Spleen (tissue), 11 donors: ENCODE data around the gene EPSTI1. TPM values are rescaled to one million over a fixed set of nuclear protein-coding genes. Genes with fewer than 3 reads are reported as not detected.

Source experiments
- DNase-seq: peaks from one replicate; pipeline ENCODE4 v3.0.0-alpha.2; 2020
- H3K27ac ChIP-seq, 8 donors: fragments of 200-600 bp; sonication (generic) in 7 of 8; 1 replicate in 4 of 8; 2 replicates in 4 of 8; pipeline versions ENCODE4 v1.5.0 to v1.8.0; 2016 to 2021; ENCODE audit warnings: inconsistent platforms in 4 of 8, mild to moderate bottlenecking in 4 of 8, moderate library complexity in 1 of 8
- H3K27me3 ChIP-seq, 7 donors: fragments of 200-600 bp; sonication (generic) in 6 of 7; replicated peaks in 1 of 7; 1 replicate in 4 of 7; 2 replicates in 3 of 7; pipeline versions ENCODE4 v1.5.0 to v1.8.0; 2016 to 2021; ENCODE audit warnings: inconsistent platforms in 3 of 7, mild to moderate bottlenecking in 1 of 7
- H3K36me3 ChIP-seq, 6 donors: fragments of 200-600 bp; sonication (generic) in 5 of 6; 1 replicate in 4 of 6; 2 replicates in 2 of 6; pipeline versions ENCODE4 v1.5.0 to v1.8.0; 2016 to 2021; ENCODE audit warnings: inconsistent platforms in 2 of 6
- H3K4me1 ChIP-seq, 6 donors: fragments of 200-600 bp; sonication (generic) in 5 of 6; 1 replicate in 3 of 6; 2 replicates in 3 of 6; pipeline versions ENCODE4 v1.5.0 to v1.8.0; 2016 to 2021; ENCODE audit warnings: inconsistent platforms in 3 of 6
- H3K4me3 ChIP-seq, 8 donors: fragments of 200-600 bp; sonication (generic) in 7 of 8; 1 replicate in 4 of 8; 2 replicates in 4 of 8; pipeline versions ENCODE4 v1.5.0 to v1.8.0; 2016 to 2021; ENCODE audit warnings: inconsistent platforms in 4 of 8, mild to moderate bottlenecking in 4 of 8, moderate library complexity in 2 of 8
- H3K9me3 ChIP-seq, 8 donors: fragments of 200-600 bp; sonication (generic) in 7 of 8; 1 replicate in 4 of 8; 2 replicates in 4 of 8; pipeline versions ENCODE4 v1.5.0 to v1.8.0; 2016 to 2021; ENCODE audit warnings: inconsistent platforms in 4 of 8
- POLR2A ChIP-seq, 3 donors: fragments of 450-650 bp; IDR thresholded peaks; one replicate each; pipeline ENCODE4 v1.5.1; 2017; ENCODE audit warnings: antibody characterized with exemption in 3 of 3, mild to moderate bottlenecking in 1 of 3
- POLR2AphosphoS5 ChIP-seq, 3 donors: sonication (generic); formaldehyde crosslinking; IDR thresholded peaks; one replicate each; pipeline ENCODE4 v1.5.1; 2017; ENCODE audit warnings: antibody characterized with exemption in 3 of 3
- WGBS, 5 donors: extraction: QIAGEN DNeasy Blood & Tissue Kit in 3 of 5; methylation state at CpG; one replicate each; pipeline versions ENCODE4 v1.1.5 to v1.1.7; 2013 to 2018; 5-methylcytosine and 5-hydroxymethylcytosine counted together
- intact Hi-C: fragments of 100-400 bp; cut with DNase I; formaldehyde crosslinking; loops from one replicate; pipeline ENCODE4 v1.15.0; 2023; ENCODE audit warnings: low total_unique reads
- polyA plus RNA-seq, 3 donors: library from polyadenylated mRNA; stranded (reverse); fragments of 200-250 nt; gene quantifications; one replicate each; pipeline ENCODE4 v1.2.1, GENCODE V29; 2013
- total RNA-seq, 7 donors: library from RNA; depleted of rRNA in 3 of 7; stranded (reverse); fragments of >200 nt in 3 of 7; fragmentation: NEBNext Ultra II Directional in 4 of 7; extraction: Animal tissue kit (Norgen Biotek cat#: 25700) in 4 of 7; gene quantifications; one replicate each; pipeline versions ENCODE4 v1.1.0 to v1.2.1, GENCODE V29; 2016 to 2021
- TF ChIP-seq, protein P1 (sequence below), 11 experiments: fragments of 200-600 bp in 7 of 11; fragments of 450-650 bp in 4 of 11; sonication (generic) in 4 of 11; IDR thresholded peaks in 8 of 11; conservative IDR thresholded peaks in 3 of 11; 1 replicate in 7 of 11; 2 replicates in 4 of 11; pipeline versions ENCODE4 v1.4.0 to v1.8.0; 2016 to 2021; ENCODE audit warnings: antibody characterized with exemption in 11 of 11, inconsistent platforms in 4 of 11, mild to moderate bottlenecking in 1 of 11
- donor health status: healthy with polysubstance abuse.
- donor health status: DM: no; HTN: no; CAD: no; lungs with moderate emphysema.
- donor health status: DM: no; HTN: no; CAD: no.
- donor health status: Bipolar disorder and iron deficiency.
- donor health status: healthy.
- donor health status: DM: no; HTN: no; CAD: no.
- donor health status: DM: yes; HTN: yes; CAD: no.

EPSTI1 gene
- total and polyA plus RNA-seq, 10 donors = 9.9 to 50.2 (median 20.1) TPM

DNA sequence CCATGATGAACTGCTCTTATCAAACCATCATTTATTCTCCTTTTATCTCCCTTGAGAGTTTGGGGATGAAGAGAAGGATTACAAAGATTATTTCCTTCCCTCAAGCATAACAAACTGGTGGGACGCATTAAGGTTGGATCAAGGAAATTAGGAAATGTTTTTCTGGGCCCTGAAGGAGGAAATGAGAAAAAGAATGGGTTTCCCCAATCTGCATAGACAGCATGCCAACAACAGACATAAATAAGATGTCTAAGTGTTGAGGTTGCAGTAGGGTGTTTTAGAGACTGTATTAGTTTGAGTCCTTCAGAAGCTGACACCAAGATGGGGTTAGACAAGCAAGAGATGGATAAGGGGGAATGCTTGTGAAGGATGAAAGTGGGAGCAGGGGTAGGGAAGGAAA, 7.3 kb downstream of the EPSTI1 start:
- no peak for TF ChIP-seq POLR2AphosphoS5 (IDR thresholded peaks at IDR 0.05)
- no peak for TF ChIP-seq POLR2A (IDR thresholded peaks at IDR 0.05)
- TF ChIP-seq, protein P1, sequence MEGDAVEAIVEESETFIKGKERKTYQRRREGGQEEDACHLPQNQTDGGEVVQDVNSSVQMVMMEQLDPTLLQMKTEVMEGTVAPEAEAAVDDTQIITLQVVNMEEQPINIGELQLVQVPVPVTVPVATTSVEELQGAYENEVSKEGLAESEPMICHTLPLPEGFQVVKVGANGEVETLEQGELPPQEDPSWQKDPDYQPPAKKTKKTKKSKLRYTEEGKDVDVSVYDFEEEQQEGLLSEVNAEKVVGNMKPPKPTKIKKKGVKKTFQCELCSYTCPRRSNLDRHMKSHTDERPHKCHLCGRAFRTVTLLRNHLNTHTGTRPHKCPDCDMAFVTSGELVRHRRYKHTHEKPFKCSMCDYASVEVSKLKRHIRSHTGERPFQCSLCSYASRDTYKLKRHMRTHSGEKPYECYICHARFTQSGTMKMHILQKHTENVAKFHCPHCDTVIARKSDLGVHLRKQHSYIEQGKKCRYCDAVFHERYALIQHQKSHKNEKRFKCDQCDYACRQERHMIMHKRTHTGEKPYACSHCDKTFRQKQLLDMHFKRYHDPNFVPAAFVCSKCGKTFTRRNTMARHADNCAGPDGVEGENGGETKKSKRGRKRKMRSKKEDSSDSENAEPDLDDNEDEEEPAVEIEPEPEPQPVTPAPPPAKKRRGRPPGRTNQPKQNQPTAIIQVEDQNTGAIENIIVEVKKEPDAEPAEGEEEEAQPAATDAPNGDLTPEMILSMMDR (IDR thresholded peaks at IDR 0.05 in 8 of 11, conservative IDR thresholded peaks at IDR 0.05 in 3 of 11) = no peak
- Histone ChIP-seq H3K27me3 (no peaks in the 10 kb centered on the region), H3K9me3 (peaks cover 0 to 3% (median 0%) of the 10 kb centered on the region in 8 donors), H3K4me1 (peaks cover 0 to 69% (median 38%) of the 10 kb centered on the region in 6 donors), H3K4me3 (no peak overlapping the region), H3K36me3 (peaks cover 0 to 16% (median 0%) of the 10 kb centered on the region in 6 donors), H3K27ac (peak overlapping the region in 2 of 8 donors; percentile 4 to 22)
- intact Hi-C loops = no loop called here
- WGBS, 5 donors = 26 to 37% (median 31%) methylated on average over 1 of the region's 1 CpG
- DNase-seq = no peak

DNA sequence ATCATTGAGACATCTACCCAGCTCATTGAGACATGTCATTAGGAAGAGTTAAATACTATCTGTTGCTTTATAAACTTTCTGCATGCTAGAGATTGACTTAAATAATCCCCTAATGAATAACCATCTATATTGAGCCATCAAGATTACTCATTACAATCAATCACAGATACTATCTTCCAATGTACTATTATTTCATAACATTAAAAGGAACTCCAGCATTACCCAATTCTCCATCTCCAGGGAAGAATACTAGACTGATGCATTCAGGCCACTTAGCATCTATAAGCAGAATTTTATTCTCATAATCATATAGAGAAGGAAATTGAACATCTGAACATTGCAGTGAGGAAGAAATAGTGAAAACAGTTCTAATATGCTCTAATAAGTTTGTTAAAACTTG, 8.0 kb downstream of the EPSTI1 start:
- Histone ChIP-seq H3K27me3 (no peaks in the 10 kb centered on the region), H3K9me3 (peaks cover 0 to 3% (median 0%) of the 10 kb centered on the region in 8 donors), H3K27ac (no peak overlapping the region), H3K4me3 (no peak overlapping the region), H3K36me3 (peaks cover 0 to 19% (median 0%) of the 10 kb centered on the region in 6 donors), H3K4me1 (peaks cover 0 to 64% (median 33%) of the 10 kb centered on the region in 6 donors)
- TF ChIP-seq POLR2A (IDR thresholded peaks at IDR 0.05) (no peak), POLR2AphosphoS5 (IDR thresholded peaks at IDR 0.05) (no peak)
- TF ChIP-seq, protein P1 (IDR thresholded peaks at IDR 0.05 in 8 of 11, conservative IDR thresholded peaks at IDR 0.05 in 3 of 11) = no peak
- intact Hi-C loops = no loop called here
- DNase-seq = no peak

DNA sequence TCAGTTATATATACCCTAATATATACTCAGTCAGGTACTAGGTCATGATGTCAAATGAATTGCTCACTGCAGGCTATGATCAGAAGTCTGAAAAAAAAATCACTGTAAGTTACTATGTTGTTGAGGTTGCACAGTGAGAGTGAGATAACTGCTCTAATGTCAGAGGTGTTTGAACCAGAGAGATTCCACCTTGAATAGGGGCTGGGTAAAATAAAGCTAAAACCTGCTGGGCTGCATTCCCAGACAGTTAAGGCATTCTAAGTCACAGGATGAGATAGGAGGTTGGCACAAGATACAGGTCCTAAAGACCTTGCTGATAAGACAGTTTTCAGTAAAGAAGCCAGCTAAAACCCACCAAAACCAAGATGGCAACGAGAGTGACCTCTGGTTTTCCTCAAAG, 10.2 kb downstream of the EPSTI1 start:
- no peak overlapping the region for H3K4me3 ChIP-seq
- H3K9me3 ChIP-seq = peaks cover 0 to 9% (median 6%) of the 10 kb centered on the region in 8 donors
- no peak for TF ChIP-seq POLR2AphosphoS5 (IDR thresholded peaks at IDR 0.05)
- TF ChIP-seq, protein P1 (IDR thresholded peaks at IDR 0.05 in 8 of 11, conservative IDR thresholded peaks at IDR 0.05 in 3 of 11) = no peak
- TF ChIP-seq POLR2A (IDR thresholded peaks at IDR 0.05) = no peak
- H3K27me3 ChIP-seq = no peaks in the 10 kb centered on the region
- H3K27ac ChIP-seq = no peak overlapping the region
- intact Hi-C loops = no loop called here
- DNase-seq = no peak
- 61 to 79% (median 74%) methylated on average over 1 of the region's 1 CpG for WGBS, 5 donors
- H3K4me1 ChIP-seq = peaks cover 0 to 53% (median 30%) of the 10 kb centered on the region in 6 donors
- peaks cover 0 to 18% (median 0%) of the 10 kb centered on the region in 6 donors for H3K36me3 ChIP-seq

DNA sequence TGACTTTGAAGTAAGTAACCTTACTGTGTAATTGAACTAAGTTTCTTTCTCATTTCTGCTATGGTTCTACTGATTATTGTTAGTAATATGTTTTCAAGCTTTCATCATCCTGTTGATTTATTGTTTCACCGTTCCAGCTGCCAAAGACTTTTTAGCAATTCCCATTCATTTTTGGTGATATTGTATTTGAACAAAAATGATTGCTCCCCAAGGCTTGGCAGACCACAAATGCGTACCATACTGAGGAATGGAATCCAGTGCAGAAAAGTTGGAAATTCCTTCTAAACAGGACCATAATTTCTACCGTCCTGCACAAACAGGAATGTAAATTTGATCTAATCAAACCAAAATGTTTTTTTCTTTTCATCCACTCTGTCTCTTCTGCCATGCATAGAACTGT, 10.7 kb downstream of the EPSTI1 start:
- intact Hi-C loops = no loop called here
- TF ChIP-seq POLR2AphosphoS5 (IDR thresholded peaks at IDR 0.05) = no peak
- TF ChIP-seq POLR2A (IDR thresholded peaks at IDR 0.05) = no peak
- Histone ChIP-seq H3K9me3 (peaks cover 0 to 9% (median 6%) of the 10 kb centered on the region in 8 donors), H3K4me1 (peaks cover 0 to 58% (median 34%) of the 10 kb centered on the region in 6 donors), H3K27me3 (no peaks in the 10 kb centered on the region), H3K27ac (no peak overlapping the region), H3K4me3 (no peak overlapping the region), H3K36me3 (peaks cover 0 to 18% (median 0%) of the 10 kb centered on the region in 6 donors)
- no peak for DNase-seq
- WGBS, 5 donors = 48 to 72% (median 53%) methylated on average over 3 of the region's 3 CpGs
